HCT116 (cell line): Measurements from ENCODE around the gene ARL15. TPM values are rescaled to one million over a fixed set of nuclear protein-coding genes. Genes with fewer than 3 reads are reported as not detected.

Experiments
- ATAC-seq: fragments of 200-7000 bp; cut with Tn5 transposase; 2 replicates; pipeline ENCODE4 v1.9.1; 2020; ENCODE audit warnings: mild to moderate bottlenecking, moderate library complexity
- BruUV-seq: library from RNA; stranded (reverse); fragments of 400-500 nt; replicated peaks from 2 replicates; lab custom pipeline; 2021; lab: Mats Ljungman, UMichigan
- CTCF ChIA-PET: fragments of 300-600 bp; sonication (Branson Sonifier 250); formaldehyde crosslinking; loops from one replicate; lab custom pipeline; 2021; ENCODE audit warnings: antibody characterized with exemption; lab: Charles Lee
- POLR2A ChIA-PET: fragments of 300-600, 350-600 bp; sonication (Branson Sonifier 250); formaldehyde crosslinking; loops from one replicate; lab custom pipeline; 2021; ENCODE audit warnings: antibody characterized with exemption; lab: Charles Lee
- RAD21 ChIA-PET, 2 experiments: fragments of 300-600 bp; sonication (Branson Sonifier 250); formaldehyde crosslinking; loops; one replicate each; lab custom pipeline; 2023; ENCODE audit warnings: low total read pairs in 2 of 2; ENCODE audit not compliant: uncharacterized antibody in 2 of 2, unreplicated experiment in 2 of 2, low non-redundant PET in 1 of 2; lab: Charles Lee
- DNase-seq: peaks from one replicate; pipeline ENCODE4 v3.0.0-alpha.2; 2010; ENCODE audit warnings: low read depth, low spot score
- H2AFZ ChIP-seq: fragments of 200-600 bp; shearing (Covaris generic), sonication (generic); 2 replicates; pipeline ENCODE4 v1.6.1; 2017; ENCODE audit warnings: low read depth, mixed run types, mixed read lengths, antibody characterized with exemption, low read length; ENCODE audit not compliant: poor library complexity, severe bottlenecking
- H3K27ac ChIP-seq: 2 replicates; pipeline ENCODE4 v1.5.1; 2012; ENCODE audit warnings: low read depth, low read length
- H3K27me3 ChIP-seq: fragments of 200-600 bp; sonication (generic); 2 replicates; pipeline ENCODE4 v1.6.1; 2016; ENCODE audit warnings: mixed run types, low read length, mixed read lengths; ENCODE audit not compliant: insufficient read depth
- H3K36me3 ChIP-seq, 2 experiments: fragments of 200-500 bp in 1 of 2; fragments of 200-600 bp in 1 of 2; sonication (Bioruptor generic) in 1 of 2; sonication (generic) in 1 of 2; 2 replicates each; pipeline versions ENCODE4 v1.5.1 to v1.6.1; 2014 to 2016; ENCODE audit warnings: low read length in 2 of 2, inconsistent platforms in 1 of 2, mixed read lengths in 1 of 2, mixed run types in 1 of 2; ENCODE audit not compliant: insufficient read depth in 2 of 2, control insufficient read depth in 1 of 2
- H3K4me1 ChIP-seq, 2 experiments: fragments of 200-600 bp in 1 of 2; sonication (generic) in 1 of 2; 2 replicates each; pipeline versions ENCODE4 v1.5.1 to v1.6.1; 2012 to 2017; ENCODE audit warnings: low read length in 2 of 2, inconsistent platforms in 1 of 2, mild to moderate bottlenecking in 1 of 2, mixed read lengths in 1 of 2, mixed run types in 1 of 2, moderate library complexity in 1 of 2; ENCODE audit not compliant: insufficient read depth in 2 of 2, control insufficient read depth in 1 of 2
- H3K4me2 ChIP-seq: fragments of 200-600 bp; sonication (generic); 2 replicates; pipeline ENCODE4 v1.6.1; 2017; ENCODE audit warnings: mixed run types, low read length, mixed read lengths
- H3K4me3 ChIP-seq, 2 experiments: fragments of 200-600 bp in 1 of 2; sonication (generic) in 1 of 2; replicated peaks in 1 of 2; 2 replicates each; pipeline ENCODE4 v1.5.1; 2011 to 2016; ENCODE audit warnings: low read length in 2 of 2, control low read depth in 1 of 2, low read depth in 1 of 2, mild to moderate bottlenecking in 1 of 2, mixed read lengths in 1 of 2, mixed run types in 1 of 2
- H3K79me2 ChIP-seq: fragments of 200-600 bp; sonication (generic); 2 replicates; pipeline ENCODE4 v1.6.1; 2017; ENCODE audit warnings: mild to moderate bottlenecking, mixed run types, low read length, moderate library complexity, mixed read lengths; ENCODE audit not compliant: insufficient read depth
- H3K9ac ChIP-seq: fragments of 200-600 bp; sonication (generic); 2 replicates; pipeline ENCODE4 v1.6.1; 2016; ENCODE audit warnings: low read length, mixed read lengths
- H3K9me2 ChIP-seq: fragments of 200-600 bp; sonication (generic), shearing (Covaris generic); 2 replicates; pipeline ENCODE4 v1.6.1; 2017; ENCODE audit warnings: mixed run types, mild to moderate bottlenecking, moderate library complexity; ENCODE audit not compliant: insufficient read depth
- H3K9me3 ChIP-seq, 2 experiments: fragments of 200-500 bp in 1 of 2; fragments of 200-600 bp in 1 of 2; sonication (Bioruptor generic) in 1 of 2; sonication (generic) in 1 of 2; 2 replicates each; pipeline ENCODE4 v1.6.1; 2014 to 2017; ENCODE audit warnings: low read length in 2 of 2, mixed read lengths in 2 of 2, inconsistent platforms in 1 of 2, low read depth in 1 of 2, mild to moderate bottlenecking in 1 of 2, mixed run types in 1 of 2, moderate library complexity in 1 of 2; ENCODE audit not compliant: control insufficient read depth in 1 of 2, insufficient read depth in 1 of 2
- H4K20me1 ChIP-seq: fragments of 200-600 bp; sonication (generic), shearing (Covaris generic); 2 replicates; pipeline ENCODE4 v1.6.1; 2017; ENCODE audit warnings: mixed run types, mild to moderate bottlenecking, moderate library complexity; ENCODE audit not compliant: insufficient read depth
- ATF3 ChIP-seq: IDR thresholded peaks from 2 replicates; pipeline ENCODE4 v1.6.1; 2012
- CEBPB ChIP-seq: IDR thresholded peaks from 2 replicates; pipeline ENCODE4 v1.6.1; 2012; ENCODE audit warnings: low read depth
- CTCF ChIP-seq, 3 experiments: fragments of 200-600 bp in 1 of 3; sonication (generic) in 1 of 3; IDR thresholded peaks in 2 of 3; conservative IDR thresholded peaks in 1 of 3; 2 replicates each; pipeline ENCODE4 v1.5.1; 2012 to 2017; ENCODE audit warnings: low read depth in 2 of 3, low read length in 2 of 3, antibody characterized with exemption in 1 of 3, borderline replicate concordance in 1 of 3, control low read depth in 1 of 3, mild to moderate bottlenecking in 1 of 3, mixed read lengths in 1 of 3, mixed run types in 1 of 3, moderate library complexity in 1 of 3; ENCODE audit not compliant: insufficient read depth in 1 of 3
- EZH2 ChIP-seq: fragments of 200-600 bp; sonication (generic); IDR thresholded peaks from 2 replicates; pipeline ENCODE4 v1.6.1; 2017; ENCODE audit warnings: antibody characterized with exemption, mixed run types
- EZH2phosphoT487 ChIP-seq: fragments of 200-600 bp; IDR thresholded peaks from 2 replicates; pipeline ENCODE4 v1.6.1; 2018; ENCODE audit warnings: antibody characterized with exemption, borderline replicate concordance
- POLR2AphosphoS5 ChIP-seq: IDR thresholded peaks from 2 replicates; pipeline ENCODE4 v1.6.1; 2011; ENCODE audit warnings: mild to moderate bottlenecking, low read depth, low read length, moderate library complexity
- RAD21 ChIP-seq: IDR thresholded peaks from 2 replicates; pipeline ENCODE4 v1.6.1; 2012; ENCODE audit warnings: low read depth, mild to moderate bottlenecking
- REST ChIP-seq: IDR thresholded peaks from 2 replicates; pipeline ENCODE4 v1.6.1; 2012; ENCODE audit warnings: low read depth
- SIN3A ChIP-seq: IDR thresholded peaks from 2 replicates; pipeline ENCODE4 v1.6.1; 2012; ENCODE audit warnings: low read depth
- SP1 ChIP-seq: IDR thresholded peaks from 2 replicates; pipeline ENCODE4 v1.6.1; 2012; ENCODE audit warnings: low read depth
- SRF ChIP-seq: IDR thresholded peaks from 2 replicates; pipeline ENCODE4 v1.6.1; 2012; ENCODE audit warnings: low read depth
- TCF7L2 ChIP-seq: IDR thresholded peaks from 2 replicates; pipeline ENCODE4 v1.7.0; 2011; ENCODE audit warnings: borderline replicate concordance, inconsistent platforms; ENCODE audit not compliant: insufficient read depth, insufficient read length; ENCODE audit errors: extremely low read depth
- YY1 ChIP-seq: IDR thresholded peaks from 2 replicates; pipeline ENCODE4 v1.6.1; 2011; ENCODE audit warnings: low read length, low read depth, moderate library complexity, mild to moderate bottlenecking; ENCODE audit not compliant: insufficient replicate concordance; ENCODE audit errors: extremely low read depth
- ZFX ChIP-seq: fragments of 450-650 bp; IDR thresholded peaks from 2 replicates; pipeline ENCODE4 v1.6.1; 2017
- intact Hi-C: fragments of 100-400 bp; cut with micrococcal nuclease; formaldehyde crosslinking; loops from 2 replicates; pipeline ENCODE4 v1.10.0; 2022
- total RNA-seq: library from RNA; stranded (reverse); gene quantifications from one replicate; pipeline ENCODE4 v1.2.1, GENCODE V29; 2021; ENCODE audit not compliant: unreplicated experiment

The ARL15 gene
- total RNA-seq, 1 experiment from 2014 or later = 15.0 TPM

GRCh38 chr5:53879708-53880323 is 430.6 kb downstream of the ARL15 start:
- Histone ChIP-seq H4K20me1 (no peaks in the 10 kb centered on the region), H3K27me3 (no peaks in the 10 kb centered on the region), H2AFZ (no peak overlapping the region), H3K4me3 (no peak overlapping the region), H3K79me2 (no peaks in the 10 kb centered on the region), H3K9me3 (no peaks in the 10 kb centered on the region), H3K9ac (no peak overlapping the region), H3K4me1 (no peaks in the 10 kb centered on the region), H3K4me2 (no peak overlapping the region), H3K27ac (no peak overlapping the region), H3K9me2 (no peaks in the 10 kb centered on the region), H3K36me3 (no peaks in the 10 kb centered on the region)
- no TSS peak for BruUV-seq
- intact Hi-C loops = no loop called here
- DNase-seq = no peak
- ATAC-seq = no peak
- ChIA-PET RAD21 (no interaction called here), POLR2A (no interaction called here), CTCF (no interaction called here)
- TF ChIP-seq CEBPB = no peak
- TF ChIP-seq EZH2phosphoT487 = no peak

- POLR2A ChIA-PET = no interaction called here
- ATAC-seq (no peak), DNase-seq (no peak)
- no peaks in the 10 kb centered on the region for H3K79me2 ChIP-seq
- BruUV-seq = no TSS peak
- CTCF ChIA-PET = no interaction called here
- no peaks in the 10 kb centered on the region for H3K9me2 ChIP-seq
- no peaks in the 10 kb centered on the region for H4K20me1 ChIP-seq
- RAD21 ChIA-PET = no interaction called here
- H3K36me3 ChIP-seq = no peaks in the 10 kb centered on the region
- H3K4me3 ChIP-seq = no peak overlapping the region
- no peaks in the 10 kb centered on the region for H3K27me3 ChIP-seq
- no peak overlapping the region for H2AFZ ChIP-seq
- TF ChIP-seq CTCF (IDR thresholded peaks at IDR 0.05 in 2 of 3, conservative IDR thresholded peaks at IDR 0.05 in 1 of 3; ENCODE audit: borderline replicate concordance in 1 of 3, insufficient read depth in 1 of 3, low read depth in 2 of 3, low read length in 2 of 3) (no peak), TCF7L2 (no peak), RAD21 (no peak), SRF (no peak), EZH2phosphoT487 (no peak), YY1 (no peak), POLR2AphosphoS5 (no peak), SIN3A (no peak), SP1 (no peak), CEBPB (no peak), REST (no peak), ATF3 (no peak), ZFX (no peak), EZH2 (no peak)
- intact Hi-C loops = no loop called here
- no peak overlapping the region for H3K9ac ChIP-seq
- no peaks in the 10 kb centered on the region for H3K4me1 ChIP-seq
- H3K4me2 ChIP-seq = no peak overlapping the region
- no peak overlapping the region for H3K27ac ChIP-seq
- H3K9me3 ChIP-seq = no peaks in the 10 kb centered on the region
Observed at GRCh38 chr5:53878015-53878414, 432.4 kb downstream of the ARL15 start.
